BE2C (cell line): ENCODE measurements around the gene JUNB.

ENCODE experiments used
- DNase-seq: peaks from one replicate; pipeline ENCODE4 v3.0.0-alpha.2; 2020
- H3K27me3 ChIP-seq: fragments of 250-450 bp; sonication (Bioruptor Pico); 2 replicates; pipeline ENCODE4 v1.5.1; 2020; ENCODE audit warnings: mild to moderate bottlenecking
- H3K36me3 ChIP-seq: fragments of 250-450 bp; sonication (Bioruptor Pico); 2 replicates; pipeline ENCODE4 v1.5.1; 2020; ENCODE audit warnings: mild to moderate bottlenecking
- H3K4me1 ChIP-seq: fragments of 250-450 bp; sonication (Bioruptor Pico); 2 replicates; pipeline ENCODE4 v1.5.1; 2020
- H3K4me3 ChIP-seq: 2 replicates; pipeline ENCODE4 v1.5.1; 2011; ENCODE audit warnings: low read depth, low read length
- H3K9me3 ChIP-seq: fragments of 250-450 bp; sonication (Bioruptor Pico); 2 replicates; pipeline ENCODE4 v1.5.1; 2020
- TF ChIP-seq, protein P1 (sequence below): IDR thresholded peaks from 2 replicates; pipeline ENCODE4 v1.5.1; 2012; ENCODE audit warnings: mild to moderate bottlenecking, low read depth, low read length

The JUNB gene

DNA sequence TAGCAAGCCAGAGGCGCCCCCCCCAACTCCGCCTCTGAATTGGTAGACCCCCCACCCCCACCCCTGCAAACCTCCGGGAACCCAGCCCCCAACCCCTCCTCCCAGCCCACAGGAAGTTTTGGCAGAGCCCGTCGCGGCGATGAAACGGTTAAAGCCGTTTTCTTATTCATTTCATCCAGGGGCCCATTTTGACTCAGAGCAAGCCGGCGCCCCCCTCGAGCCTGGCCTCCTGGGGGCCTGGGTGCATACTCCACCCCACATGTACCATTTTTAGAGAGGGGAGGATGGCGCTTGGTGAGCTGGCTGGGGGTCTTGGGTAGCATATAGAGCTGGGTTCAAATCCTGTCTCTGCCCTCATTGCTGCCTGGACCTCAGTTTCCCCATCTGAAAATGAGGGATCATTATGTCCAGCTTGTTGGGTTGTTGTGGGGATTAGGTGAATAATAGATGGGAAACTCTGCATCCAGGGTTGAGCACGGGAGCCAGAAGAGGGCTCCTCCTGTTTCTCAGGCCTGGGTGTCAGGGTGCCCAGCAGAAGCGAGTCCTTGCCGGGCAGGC lies 7.9 kb upstream of the JUNB start:
- Histone ChIP-seq H3K27me3 (no peaks in the 10 kb centered on the region), H3K36me3 (no peaks in the 10 kb centered on the region), H3K4me3 (peak overlapping the region; percentile 59), H3K9me3 (no peaks in the 10 kb centered on the region), H3K4me1 (peaks cover 49% of the 10 kb centered on the region)
- DNase-seq: no peak
- TF ChIP-seq, protein P1, sequence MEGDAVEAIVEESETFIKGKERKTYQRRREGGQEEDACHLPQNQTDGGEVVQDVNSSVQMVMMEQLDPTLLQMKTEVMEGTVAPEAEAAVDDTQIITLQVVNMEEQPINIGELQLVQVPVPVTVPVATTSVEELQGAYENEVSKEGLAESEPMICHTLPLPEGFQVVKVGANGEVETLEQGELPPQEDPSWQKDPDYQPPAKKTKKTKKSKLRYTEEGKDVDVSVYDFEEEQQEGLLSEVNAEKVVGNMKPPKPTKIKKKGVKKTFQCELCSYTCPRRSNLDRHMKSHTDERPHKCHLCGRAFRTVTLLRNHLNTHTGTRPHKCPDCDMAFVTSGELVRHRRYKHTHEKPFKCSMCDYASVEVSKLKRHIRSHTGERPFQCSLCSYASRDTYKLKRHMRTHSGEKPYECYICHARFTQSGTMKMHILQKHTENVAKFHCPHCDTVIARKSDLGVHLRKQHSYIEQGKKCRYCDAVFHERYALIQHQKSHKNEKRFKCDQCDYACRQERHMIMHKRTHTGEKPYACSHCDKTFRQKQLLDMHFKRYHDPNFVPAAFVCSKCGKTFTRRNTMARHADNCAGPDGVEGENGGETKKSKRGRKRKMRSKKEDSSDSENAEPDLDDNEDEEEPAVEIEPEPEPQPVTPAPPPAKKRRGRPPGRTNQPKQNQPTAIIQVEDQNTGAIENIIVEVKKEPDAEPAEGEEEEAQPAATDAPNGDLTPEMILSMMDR: no peak

DNA sequence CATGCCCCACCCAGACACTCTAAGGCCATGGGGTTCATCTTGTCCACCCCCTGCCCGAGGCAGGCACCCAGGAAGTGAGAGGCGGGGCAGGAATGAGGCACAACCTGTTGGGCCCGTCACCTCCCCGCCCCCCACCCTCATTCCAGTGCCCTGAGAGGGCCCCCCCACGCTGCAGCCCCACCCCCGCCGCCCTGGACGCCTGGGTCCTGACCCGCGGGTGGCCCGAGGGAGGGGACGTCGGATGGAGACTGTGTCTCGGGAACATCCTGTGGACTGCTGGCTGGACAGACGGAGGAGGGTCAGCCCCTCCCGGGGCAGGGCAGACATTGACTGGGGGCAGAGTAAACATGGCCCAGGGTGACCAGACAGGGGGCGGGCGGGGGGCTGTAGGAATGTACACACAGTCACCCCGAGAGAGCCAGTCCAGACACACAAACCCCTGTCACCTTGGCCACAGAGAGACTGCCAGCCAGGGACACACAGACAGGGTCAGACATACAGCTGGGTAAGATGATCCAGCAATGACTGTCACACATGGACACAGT lies 7.4 kb upstream of the JUNB start:
- Histone ChIP-seq H3K4me1 (peaks cover 49% of the 10 kb centered on the region), H3K27me3 (no peaks in the 10 kb centered on the region), H3K4me3 (no peak overlapping the region), H3K36me3 (no peaks in the 10 kb centered on the region), H3K9me3 (no peaks in the 10 kb centered on the region)
- DNase-seq: no peak
- TF ChIP-seq, protein P1: no peak

DNA sequence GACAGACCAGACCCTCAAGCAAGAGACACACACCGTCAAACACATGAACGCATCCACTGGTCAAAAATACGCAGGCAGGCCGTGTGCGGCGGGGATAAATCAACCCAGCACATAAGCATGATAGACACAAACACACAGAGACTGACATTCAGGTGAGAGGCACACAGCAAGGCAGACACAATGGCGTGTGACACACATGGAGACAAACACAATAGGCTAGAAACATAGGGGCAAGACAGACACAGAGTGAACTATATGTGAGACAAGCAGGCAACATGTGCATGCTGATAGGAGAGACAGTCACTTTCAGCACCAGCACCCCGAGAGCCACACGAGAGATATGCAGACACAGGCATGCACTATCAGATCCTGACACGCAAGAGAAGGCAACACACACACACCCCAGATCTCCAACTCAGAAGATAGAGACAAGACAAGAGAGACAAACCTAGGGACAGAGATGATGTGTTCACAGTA lies 6.9 kb upstream of the JUNB start:
- H3K9me3 ChIP-seq: no peaks in the 10 kb centered on the region
- H3K4me1 ChIP-seq: peaks cover 48% of the 10 kb centered on the region
- H3K36me3 ChIP-seq: no peaks in the 10 kb centered on the region
- no peak overlapping the region for H3K4me3 ChIP-seq
- TF ChIP-seq, protein P1: no peak
- DNase-seq: no peak
- H3K27me3 ChIP-seq: no peaks in the 10 kb centered on the region

DNA sequence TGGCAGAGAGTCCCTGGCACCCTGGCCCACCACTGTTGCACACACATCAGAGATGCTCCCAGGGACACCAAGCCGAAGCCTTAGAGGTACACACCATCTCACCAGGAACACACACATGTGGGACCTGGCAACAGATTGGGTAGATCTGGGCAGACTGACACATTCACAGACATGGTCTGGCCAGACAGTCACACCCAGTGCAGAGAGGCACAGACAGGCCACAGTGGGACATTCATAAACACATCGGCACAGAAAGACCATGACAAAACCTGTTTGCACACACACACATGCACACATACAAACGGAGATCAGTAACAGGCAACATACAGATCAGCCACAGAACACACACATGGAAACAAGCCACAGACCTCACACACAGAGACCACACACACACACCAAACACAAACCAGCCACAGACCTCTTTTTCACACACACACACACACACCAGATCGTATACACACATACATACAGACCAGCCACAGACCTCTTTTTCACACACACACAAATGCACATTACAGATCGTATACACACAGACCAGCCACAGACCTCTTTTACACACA lies 6.3 kb upstream of the JUNB start:
- Histone ChIP-seq H3K4me3 (no peak overlapping the region), H3K27me3 (no peaks in the 10 kb centered on the region), H3K36me3 (no peaks in the 10 kb centered on the region), H3K4me1 (peaks cover 46% of the 10 kb centered on the region), H3K9me3 (no peaks in the 10 kb centered on the region)
- DNase-seq: peak; percentile 44
- TF ChIP-seq, protein P1: no peak

DNA sequence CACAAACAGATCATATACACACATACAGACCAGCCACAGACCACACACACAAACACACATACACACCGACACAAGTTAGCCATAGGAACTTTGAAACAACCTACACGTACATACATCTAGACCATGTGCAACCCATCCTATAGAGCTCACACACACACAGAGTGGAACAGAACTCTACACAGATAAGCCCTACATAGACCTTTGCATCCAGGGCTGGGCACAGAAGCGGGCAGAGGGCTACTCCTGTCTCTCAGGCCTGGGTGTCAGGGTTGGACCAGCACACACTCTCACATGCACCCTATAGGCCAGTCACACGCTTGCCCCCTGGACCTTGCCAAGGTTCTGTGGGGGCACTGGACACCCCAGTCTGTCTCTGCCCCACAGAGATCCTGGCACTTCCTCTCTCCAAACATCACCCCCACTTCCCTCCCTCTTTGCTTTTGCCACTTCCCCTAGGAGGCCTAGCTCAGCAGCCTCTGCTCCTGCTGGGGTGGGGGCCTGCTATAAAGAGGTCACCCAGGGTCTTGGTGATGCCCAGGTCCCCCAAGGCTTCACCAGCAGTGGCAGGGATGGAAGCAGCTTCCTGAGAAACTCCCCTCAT lies 5.8 kb upstream of the JUNB start:
- no peak for DNase-seq
- Histone ChIP-seq H3K4me3 (no peak overlapping the region), H3K9me3 (no peaks in the 10 kb centered on the region), H3K36me3 (no peaks in the 10 kb centered on the region), H3K4me1 (peaks cover 46% of the 10 kb centered on the region), H3K27me3 (no peaks in the 10 kb centered on the region)
- TF ChIP-seq, protein P1: no peak
